Neural cell (in vitro differentiated cells): ENCODE measurements around the gene PARK7. TPM values are rescaled to one million over a fixed set of nuclear protein-coding genes. Genes with fewer than 3 reads are reported as not detected.

Source experiments
- H2AFZ ChIP-seq: fragments of 200-600, 300-800 bp; sonication (generic), shearing (Covaris generic); 2 replicates; pipeline ENCODE4 v1.6.0; 2014; ENCODE audit warnings: low read depth, mild to moderate bottlenecking, antibody characterized with exemption, low read length, moderate library complexity
- H3F3A ChIP-seq: fragments of 200-600 bp; shearing (Covaris generic); 2 replicates; pipeline ENCODE4 v1.6.1; 2016; ENCODE audit warnings: mild to moderate bottlenecking, moderate library complexity, mixed read lengths, antibody characterized with exemption, low read length; ENCODE audit not compliant: insufficient read depth, poor library complexity, severe bottlenecking
- H3K27ac ChIP-seq: fragments of 200-600, 300-800 bp; sonication (generic), shearing (Covaris generic); 2 replicates; pipeline ENCODE4 v1.5.1; 2014; ENCODE audit warnings: mild to moderate bottlenecking, low read length, moderate library complexity
- H3K27me3 ChIP-seq: fragments of 300-800, 200-600 bp; sonication (generic), shearing (Covaris generic); 2 replicates; pipeline ENCODE4 v1.6.0; 2014; ENCODE audit warnings: mild to moderate bottlenecking, low read depth, low read length, moderate library complexity; ENCODE audit not compliant: insufficient read depth
- H3K36me3 ChIP-seq: fragments of 300-800, 200-600 bp; sonication (generic), shearing (Covaris generic); 2 replicates; pipeline ENCODE4 v1.5.1; 2014; ENCODE audit warnings: mild to moderate bottlenecking, antibody characterized with exemption, low read length, moderate library complexity; ENCODE audit not compliant: insufficient read depth
- H3K4me2 ChIP-seq: fragments of 300-800, 200-600 bp; sonication (generic), shearing (Covaris generic); 2 replicates; pipeline ENCODE4 v1.6.0; 2014; ENCODE audit warnings: mild to moderate bottlenecking, low read length
- H3K4me3 ChIP-seq: fragments of 300-800, 200-600 bp; sonication (generic), shearing (Covaris generic); 2 replicates; pipeline ENCODE4 v1.5.1; 2014; ENCODE audit warnings: mild to moderate bottlenecking, low read length, moderate library complexity
- H3K79me2 ChIP-seq: fragments of 200-600 bp; shearing (Covaris generic); replicated peaks from 2 replicates; pipeline ENCODE4 v1.6.0; 2014; ENCODE audit warnings: mild to moderate bottlenecking, low read length, moderate library complexity; ENCODE audit not compliant: insufficient read depth
- H3K9ac ChIP-seq: fragments of 300-800, 200-600 bp; sonication (generic), shearing (Covaris generic); 2 replicates; pipeline ENCODE4 v1.6.1; 2016; ENCODE audit warnings: mild to moderate bottlenecking, low read length, mixed read lengths
- H3K9me2 ChIP-seq: fragments of 200-600 bp; shearing (Covaris generic); 2 replicates; pipeline ENCODE4 v1.6.1; 2016; ENCODE audit warnings: mild to moderate bottlenecking, low read length, mixed read lengths; ENCODE audit not compliant: insufficient read depth
- H3K9me3 ChIP-seq: fragments of 200-600, 300-800 bp; sonication (generic), shearing (Covaris generic); 2 replicates; pipeline ENCODE4 v1.6.1; 2016; ENCODE audit warnings: mild to moderate bottlenecking, mixed run types, low read length, moderate library complexity, mixed read lengths
- H4K20me1 ChIP-seq: fragments of 200-600 bp; shearing (Covaris generic); 2 replicates; pipeline ENCODE4 v1.6.1; 2016; ENCODE audit warnings: mild to moderate bottlenecking, mixed run types; ENCODE audit not compliant: insufficient read depth
- EP300 ChIP-seq: fragments of 450-650 bp; conservative IDR thresholded peaks from 2 replicates; pipeline ENCODE4 v1.6.1; 2014; ENCODE audit warnings: antibody characterized with exemption, mild to moderate bottlenecking, moderate library complexity; ENCODE audit not compliant: poor library complexity, severe bottlenecking
- EZH2 ChIP-seq: fragments of 200-600, 300-800 bp; shearing (Covaris generic), sonication (generic); IDR thresholded peaks from 2 replicates; pipeline ENCODE4 v1.6.1; 2014; ENCODE audit warnings: antibody characterized with exemption, low read length, borderline replicate concordance, mild to moderate bottlenecking; ENCODE audit not compliant: insufficient read depth, poor library complexity, severe bottlenecking
- MXI1 ChIP-seq: fragments of 450-650 bp; conservative IDR thresholded peaks from 2 replicates; pipeline ENCODE4 v1.6.1; 2014; ENCODE audit warnings: antibody characterized with exemption, mild to moderate bottlenecking; ENCODE audit not compliant: poor library complexity, severe bottlenecking
- POLR2AphosphoS5 ChIP-seq: IDR thresholded peaks from 2 replicates; pipeline ENCODE4 v1.6.1; 2012
- RAD21 ChIP-seq: fragments of 450-650 bp; conservative IDR thresholded peaks from 2 replicates; pipeline ENCODE4 v1.6.1; 2014; ENCODE audit warnings: antibody characterized with exemption, mild to moderate bottlenecking, moderate library complexity
- REST ChIP-seq: IDR thresholded peaks from 2 replicates; pipeline ENCODE4 v1.6.1; 2012; ENCODE audit warnings: borderline replicate concordance
- SMC3 ChIP-seq: fragments of 450-650 bp; conservative IDR thresholded peaks from 2 replicates; pipeline ENCODE4 v1.6.1; 2014; ENCODE audit warnings: antibody characterized with exemption, mild to moderate bottlenecking, moderate library complexity; ENCODE audit not compliant: poor library complexity
- TAF1 ChIP-seq: IDR thresholded peaks from 2 replicates; pipeline ENCODE4 v1.6.1; 2012; ENCODE audit warnings: low read depth
- polyA plus RNA-seq: library from polyadenylated mRNA; depleted of rRNA; stranded (reverse); fragments of >200 nt; gene quantifications from 2 replicates; pipeline ENCODE4 v1.2.3, GENCODE V29; 2014
- TF ChIP-seq, protein P1 (sequence below): fragments of 450-650 bp; IDR thresholded peaks from 2 replicates; pipeline ENCODE4 v1.5.1; 2014; ENCODE audit warnings: antibody characterized with exemption, mild to moderate bottlenecking, moderate library complexity; ENCODE audit not compliant: poor library complexity, severe bottlenecking

PARK7 gene
- polyA plus RNA-seq, 1 donor from 2014 or later = 378 TPM

DNA sequence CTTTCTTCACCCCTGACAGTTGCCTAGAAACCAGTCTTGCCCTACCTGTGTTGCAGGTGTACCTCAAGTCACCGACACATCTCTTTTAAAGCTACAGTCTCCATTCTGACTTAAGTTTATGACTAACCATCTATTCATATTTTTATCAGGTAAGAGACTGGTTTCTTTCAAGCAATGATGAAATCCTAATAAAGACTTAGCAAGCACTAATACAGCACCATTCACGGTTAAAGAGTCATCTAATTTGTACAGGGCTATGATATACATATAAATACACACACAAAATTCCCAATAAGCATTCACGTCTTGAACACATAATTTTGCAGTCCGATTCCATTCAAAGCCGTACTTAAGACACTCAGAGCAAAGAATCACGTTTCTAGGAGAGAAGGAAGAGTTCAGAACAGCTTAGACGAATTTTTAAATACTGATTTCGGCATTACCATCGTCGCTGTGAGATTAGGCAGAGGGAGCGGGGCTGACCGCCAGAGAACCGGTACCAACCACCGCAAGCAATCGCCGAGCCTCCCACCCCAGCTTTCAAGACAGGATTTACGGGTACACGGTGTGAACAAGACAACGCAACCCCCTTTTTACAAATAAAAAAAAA lies 63.7 kb downstream of the PARK7 start:
- H3K9ac ChIP-seq = peak overlapping the region; percentile 89
- H3K27ac ChIP-seq = peak overlapping the region; percentile 25
- no peaks in the 10 kb centered on the region for H3K9me3 ChIP-seq
- no peaks in the 10 kb centered on the region for H3F3A ChIP-seq
- no peaks in the 10 kb centered on the region for H3K27me3 ChIP-seq
- peak overlapping the region; percentile 68 for H3K4me3 ChIP-seq
- peak overlapping the region; percentile 65 for H3K4me2 ChIP-seq
- peaks cover 54% of the 10 kb centered on the region for H3K79me2 ChIP-seq
- H2AFZ ChIP-seq = peak overlapping the region; percentile 4
- no peaks in the 10 kb centered on the region for H3K9me2 ChIP-seq
- no peaks in the 10 kb centered on the region for H3K36me3 ChIP-seq
- TF ChIP-seq SMC3 (no peak), POLR2AphosphoS5 (peak; percentile 19), RAD21 (no peak), EZH2 (no peak), REST (no peak), MXI1 (no peak), EP300 (no peak), TAF1 (no peak)
- TF ChIP-seq, protein P1, sequence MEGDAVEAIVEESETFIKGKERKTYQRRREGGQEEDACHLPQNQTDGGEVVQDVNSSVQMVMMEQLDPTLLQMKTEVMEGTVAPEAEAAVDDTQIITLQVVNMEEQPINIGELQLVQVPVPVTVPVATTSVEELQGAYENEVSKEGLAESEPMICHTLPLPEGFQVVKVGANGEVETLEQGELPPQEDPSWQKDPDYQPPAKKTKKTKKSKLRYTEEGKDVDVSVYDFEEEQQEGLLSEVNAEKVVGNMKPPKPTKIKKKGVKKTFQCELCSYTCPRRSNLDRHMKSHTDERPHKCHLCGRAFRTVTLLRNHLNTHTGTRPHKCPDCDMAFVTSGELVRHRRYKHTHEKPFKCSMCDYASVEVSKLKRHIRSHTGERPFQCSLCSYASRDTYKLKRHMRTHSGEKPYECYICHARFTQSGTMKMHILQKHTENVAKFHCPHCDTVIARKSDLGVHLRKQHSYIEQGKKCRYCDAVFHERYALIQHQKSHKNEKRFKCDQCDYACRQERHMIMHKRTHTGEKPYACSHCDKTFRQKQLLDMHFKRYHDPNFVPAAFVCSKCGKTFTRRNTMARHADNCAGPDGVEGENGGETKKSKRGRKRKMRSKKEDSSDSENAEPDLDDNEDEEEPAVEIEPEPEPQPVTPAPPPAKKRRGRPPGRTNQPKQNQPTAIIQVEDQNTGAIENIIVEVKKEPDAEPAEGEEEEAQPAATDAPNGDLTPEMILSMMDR = no peak
- peaks cover 3% of the 10 kb centered on the region for H4K20me1 ChIP-seq

DNA sequence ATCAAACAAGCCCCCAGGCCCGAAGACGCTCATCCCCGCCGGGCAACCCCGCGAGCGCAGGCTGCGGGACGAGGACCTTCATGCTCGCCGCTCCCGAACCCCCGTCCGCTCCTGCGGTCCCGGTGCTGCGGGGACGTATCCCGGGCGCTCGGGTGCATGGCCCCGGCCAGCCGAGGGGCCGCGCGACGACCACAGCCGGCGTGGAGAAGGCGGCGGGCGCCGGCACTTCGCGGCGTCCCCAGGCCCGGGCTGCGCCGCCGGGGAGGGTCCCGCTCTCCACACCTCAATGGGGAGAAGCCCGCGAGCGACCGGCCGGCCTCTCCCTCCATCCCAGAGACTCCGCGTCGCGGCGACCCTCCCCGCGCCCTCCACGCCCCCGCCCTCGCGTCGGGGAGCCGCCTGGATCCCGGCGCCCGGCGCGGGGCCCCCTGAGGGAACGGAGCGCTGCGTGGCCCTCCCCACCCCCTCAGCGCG lies 64.2 kb downstream of the PARK7 start:
- Histone ChIP-seq H3K27ac (peak overlapping the region; percentile 25), H3K36me3 (no peaks in the 10 kb centered on the region), H3K9me3 (no peaks in the 10 kb centered on the region), H3K9ac (peak overlapping the region; percentile 89), H4K20me1 (peaks cover 3% of the 10 kb centered on the region), H2AFZ (peak overlapping the region; percentile 4), H3F3A (no peaks in the 10 kb centered on the region), H3K4me3 (peak overlapping the region; percentile 68), H3K4me2 (peak overlapping the region; percentile 65), H3K27me3 (no peaks in the 10 kb centered on the region), H3K9me2 (no peaks in the 10 kb centered on the region), H3K79me2 (peaks cover 49% of the 10 kb centered on the region)
- TF ChIP-seq, protein P1 = no peak
- no peak for TF ChIP-seq REST
- no peak for TF ChIP-seq TAF1
- TF ChIP-seq MXI1 = no peak
- no peak for TF ChIP-seq POLR2AphosphoS5
- no peak for TF ChIP-seq RAD21
- no peak for TF ChIP-seq EZH2
- no peak for TF ChIP-seq EP300
- TF ChIP-seq SMC3 = no peak
